DMS153 treated with DMSO at 0.1 percent for 48 hours (cell line): ENCODE data around the gene MAP7D1.
"Not testable (repeated sequence)": the region's sequence is repeated elsewhere in the genome, so short reads cannot be mapped to it uniquely, and the experiment has no call there.

Experiments used
- DNase-seq: peaks from one replicate; lab custom pipeline; 2025; ENCODE audit not compliant: unreplicated experiment; lab: John Stamatoyannopoulos, UW

MAP7D1 gene

DNA sequence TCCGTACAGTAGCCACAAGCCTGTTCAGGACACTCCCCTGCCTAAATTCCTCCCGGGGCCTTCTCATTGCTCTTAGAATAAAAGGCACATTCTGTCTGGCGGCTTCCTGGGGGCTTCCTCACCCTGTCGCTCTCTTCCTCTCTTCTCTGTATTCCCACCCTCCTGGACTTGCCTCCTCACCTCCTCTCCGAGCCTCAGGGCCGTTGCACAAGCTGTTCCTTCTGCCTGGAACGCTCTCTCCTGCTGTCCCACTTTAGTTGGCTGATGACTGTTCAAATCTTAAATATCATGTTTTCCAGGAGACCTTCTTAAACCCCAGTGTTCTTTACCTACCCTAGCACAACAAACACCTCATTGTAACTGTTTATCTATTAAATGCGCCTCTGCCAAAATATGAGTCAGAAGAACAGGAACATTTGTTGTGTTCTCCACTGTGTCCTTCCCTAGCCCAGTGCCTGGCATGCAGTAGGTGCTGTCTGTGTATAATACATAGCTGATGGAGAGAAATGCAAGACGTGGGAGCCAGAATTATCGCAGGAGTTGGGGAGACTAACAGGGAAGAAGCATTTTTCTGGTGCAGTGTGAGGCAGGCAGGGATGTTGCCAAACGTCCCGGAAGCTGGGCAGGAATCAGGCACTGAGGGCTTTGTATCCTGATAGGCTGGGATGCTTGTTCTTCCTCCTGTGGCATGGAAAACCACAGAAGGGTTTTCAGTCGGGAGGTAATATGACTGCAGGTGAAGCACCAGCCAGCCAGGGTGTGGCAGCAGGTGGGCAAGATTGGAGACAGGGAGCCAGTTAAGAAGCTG lies 44.2 kb downstream of the MAP7D1 start:
- DNase-seq: peak; percentile 64

DNA sequence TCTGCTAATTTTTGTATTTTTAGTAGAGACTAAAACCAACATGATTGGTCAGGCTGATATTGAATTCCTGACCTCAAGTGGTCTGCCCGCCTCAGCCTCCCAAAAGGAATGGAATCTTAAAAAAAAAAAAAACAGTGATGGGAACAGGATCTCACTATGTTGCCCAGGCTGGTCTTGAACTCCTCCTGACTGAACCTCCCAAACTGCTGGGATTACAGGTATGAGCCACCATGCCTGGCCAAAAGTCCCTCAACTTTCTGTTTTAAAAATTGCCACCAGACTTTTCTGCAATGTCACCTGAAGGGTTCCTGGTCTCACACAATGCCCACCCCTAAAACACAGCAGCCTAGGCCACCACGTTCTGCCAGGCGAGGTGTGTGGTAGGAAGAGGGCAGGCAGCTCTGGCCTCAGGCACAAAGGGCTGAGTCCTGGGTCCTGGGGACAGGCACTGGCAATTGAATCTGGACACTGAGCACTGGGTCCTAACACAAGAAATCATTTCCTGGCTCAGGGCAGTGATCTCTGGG lies 47.1 kb downstream of the MAP7D1 start:
- DNase-seq: no peak

DNA sequence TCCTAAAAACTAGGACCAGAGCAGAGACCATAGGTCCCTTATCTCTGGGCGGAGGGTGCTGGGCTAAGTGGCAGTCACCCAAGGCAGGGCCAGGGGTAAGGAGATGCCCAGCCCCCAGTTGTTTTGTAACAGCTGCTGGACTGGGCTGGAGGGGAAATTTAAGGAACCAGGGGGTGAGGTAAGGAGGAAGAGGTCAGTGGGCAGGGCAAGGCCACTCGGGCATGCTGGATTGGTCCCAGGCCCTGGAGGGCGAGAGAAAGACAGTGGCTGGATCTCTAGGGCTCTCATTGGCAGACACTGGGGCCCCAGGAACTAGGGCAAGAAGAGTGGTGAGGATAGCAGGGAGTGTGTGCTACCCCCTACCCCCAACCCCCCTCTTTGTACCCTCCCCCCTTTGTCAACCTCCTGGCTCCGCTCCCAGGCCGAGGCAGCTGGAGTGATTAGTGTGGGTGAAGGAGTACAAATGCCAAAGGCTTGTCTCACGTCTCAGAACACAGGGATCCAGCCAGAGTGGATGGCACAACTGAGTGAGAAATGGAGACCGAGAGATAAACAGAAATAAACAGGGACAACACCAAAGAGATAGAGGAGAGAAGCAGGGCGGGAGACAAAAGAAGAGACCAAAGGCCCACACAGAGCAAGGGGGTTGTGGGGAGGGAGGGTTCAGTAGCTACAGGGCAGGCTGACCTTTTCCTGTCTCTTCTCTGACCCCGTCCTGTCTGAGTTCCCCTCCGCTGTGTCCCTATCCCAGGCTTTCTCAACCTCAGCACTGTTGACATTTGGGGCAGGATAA lies 47.8 kb downstream of the MAP7D1 start:
- no peak for DNase-seq

DNA sequence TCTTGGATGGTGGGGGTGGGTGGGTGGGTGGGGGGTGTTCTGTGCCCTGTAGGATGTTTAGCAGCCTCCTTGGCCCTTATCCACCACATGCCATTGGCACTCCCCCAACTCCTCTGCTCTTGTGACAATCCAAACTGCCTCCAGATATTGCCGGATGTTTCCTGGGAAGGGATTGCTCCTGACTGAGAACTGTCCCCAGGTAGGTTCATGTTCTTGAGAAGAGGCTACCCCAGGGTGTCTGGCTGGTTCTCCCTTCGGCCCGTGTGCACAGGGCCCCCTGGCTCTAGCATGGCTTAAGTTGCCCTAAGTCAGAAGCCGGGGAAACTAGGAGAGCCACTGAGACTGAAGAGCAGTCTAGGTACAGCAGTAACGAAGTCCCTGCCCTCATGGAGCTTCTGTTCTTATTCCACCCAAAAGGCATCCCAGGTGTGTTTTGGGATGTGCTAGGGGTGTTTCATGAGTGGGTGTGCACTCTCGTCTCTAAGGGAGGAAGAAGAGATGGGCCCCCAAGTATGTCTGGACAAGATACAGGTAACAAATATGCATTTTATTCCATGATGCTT lies 48.5 kb downstream of the MAP7D1 start:
- no peak for DNase-seq

DNA sequence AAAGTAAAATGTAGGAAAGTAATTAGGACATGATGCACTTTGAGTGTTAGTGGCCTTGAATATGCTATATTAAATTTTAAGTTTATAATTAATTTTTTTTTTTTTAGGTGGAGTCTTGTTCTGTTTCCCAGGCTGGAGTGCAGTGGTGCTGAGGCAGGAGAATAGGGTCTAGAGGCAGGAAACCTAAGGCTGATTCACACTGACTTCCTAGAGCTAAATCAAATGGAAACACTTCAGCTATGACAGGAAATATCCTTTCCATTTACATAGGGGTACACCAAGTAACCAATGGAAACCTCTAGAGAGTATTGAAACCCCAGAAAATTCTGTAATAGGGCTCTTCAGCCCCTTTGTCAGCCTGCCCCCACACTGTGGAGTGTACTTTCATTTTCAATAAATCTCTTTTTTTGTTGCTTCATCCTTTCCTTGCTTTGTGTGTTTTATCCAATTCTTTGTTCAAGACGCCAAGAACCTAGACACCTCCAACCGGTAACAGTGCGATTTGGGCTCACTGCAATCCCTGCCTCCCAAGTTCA lies 50.4 kb downstream of the MAP7D1 start:
- DNase-seq: no peak

DNA sequence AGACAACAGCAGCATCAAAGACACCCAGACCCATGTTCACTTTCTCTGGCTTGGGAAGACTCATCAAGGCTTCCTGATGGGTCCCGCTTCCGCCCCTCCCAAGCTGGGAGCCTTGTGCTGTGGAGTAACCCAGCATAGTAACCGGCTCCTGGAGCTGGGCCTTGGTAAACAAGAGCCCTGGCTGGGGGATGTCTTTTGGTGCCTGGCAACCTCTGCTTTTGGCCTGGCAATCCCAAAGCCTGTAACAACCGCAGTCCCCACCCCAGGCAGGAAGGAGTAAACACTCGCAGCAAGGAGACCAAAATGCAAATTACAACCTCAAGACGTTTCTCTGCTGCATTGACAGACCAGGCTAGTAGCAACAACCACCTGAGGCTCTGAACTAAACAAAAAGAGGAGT lies 51.4 kb downstream of the MAP7D1 start:
- no peak for DNase-seq

DNA sequence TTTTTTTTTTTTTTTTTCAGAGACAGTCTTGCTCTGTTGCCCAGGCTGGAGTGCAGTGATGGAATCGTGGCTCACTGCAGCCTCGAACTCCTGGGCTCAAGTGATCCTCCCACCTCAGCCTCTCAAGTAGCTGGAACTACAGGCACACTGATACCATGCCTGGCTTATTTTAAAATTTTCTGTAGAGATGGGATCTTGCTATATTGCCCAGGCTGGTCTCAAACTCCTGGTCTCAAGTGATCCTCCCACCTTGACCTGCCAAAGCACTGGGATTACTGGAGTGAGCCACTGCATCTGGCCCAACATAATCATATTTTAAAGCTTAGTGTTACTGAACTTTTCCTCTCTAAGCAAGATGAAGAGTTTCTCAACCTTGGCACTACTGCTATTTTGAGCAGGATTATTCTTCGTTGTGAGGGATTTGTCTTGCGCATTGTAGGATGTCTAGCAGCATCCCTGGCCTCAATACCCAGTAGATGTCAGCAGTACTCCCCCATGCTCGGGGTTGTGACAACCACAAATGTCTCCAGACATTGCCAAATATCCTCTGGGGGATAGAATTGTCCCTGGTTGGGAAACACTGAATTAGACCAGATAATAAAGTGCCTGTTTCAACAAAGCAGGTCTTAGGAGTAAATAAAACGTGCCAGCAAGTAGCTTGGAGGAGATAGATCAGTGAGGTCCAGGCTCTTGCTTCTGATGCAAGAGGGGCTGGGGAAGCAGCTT lies 53.2 kb downstream of the MAP7D1 start:
- DNase-seq: no peak

DNA sequence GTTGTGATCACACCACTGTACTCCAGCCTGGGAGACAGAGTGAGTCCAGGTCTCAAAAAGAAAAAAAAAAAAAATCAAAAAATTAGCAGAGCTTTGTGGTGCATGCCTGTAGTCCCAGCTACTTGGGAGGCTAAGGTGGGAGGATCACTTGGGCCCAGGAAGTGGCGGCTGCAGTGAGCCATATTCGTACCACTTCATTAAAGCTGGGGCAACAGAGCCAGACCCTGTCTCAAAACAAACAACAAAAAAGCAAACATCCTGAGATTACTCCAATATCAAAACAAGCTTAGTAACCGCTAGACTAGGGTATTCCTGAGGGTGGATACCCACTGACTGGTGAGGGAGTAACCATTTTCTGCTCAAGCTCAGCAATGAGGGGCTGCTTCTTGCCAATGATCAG lies 55.3 kb downstream of the MAP7D1 start:
- DNase-seq: no peak

DNA sequence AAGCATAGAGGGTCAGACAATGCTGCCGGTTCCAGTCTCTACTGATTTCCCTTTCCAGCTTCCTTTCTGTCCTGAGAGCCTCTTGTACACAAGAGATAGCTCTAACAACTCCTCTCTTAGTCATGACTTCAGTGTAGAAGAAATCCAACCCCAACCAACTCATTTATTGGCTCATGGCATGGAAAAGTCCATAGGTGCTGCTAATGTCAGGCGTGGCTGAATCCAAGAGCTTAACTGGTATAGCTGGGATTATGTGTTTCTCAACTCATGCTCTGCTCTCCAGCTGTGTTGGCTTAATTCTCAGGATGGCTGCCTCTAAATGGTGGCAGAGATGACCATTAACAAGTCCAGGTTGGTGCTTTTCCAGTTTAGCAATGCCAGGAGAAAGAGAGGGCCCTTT lies 55.9 kb downstream of the MAP7D1 start:
- no peak for DNase-seq

DNA sequence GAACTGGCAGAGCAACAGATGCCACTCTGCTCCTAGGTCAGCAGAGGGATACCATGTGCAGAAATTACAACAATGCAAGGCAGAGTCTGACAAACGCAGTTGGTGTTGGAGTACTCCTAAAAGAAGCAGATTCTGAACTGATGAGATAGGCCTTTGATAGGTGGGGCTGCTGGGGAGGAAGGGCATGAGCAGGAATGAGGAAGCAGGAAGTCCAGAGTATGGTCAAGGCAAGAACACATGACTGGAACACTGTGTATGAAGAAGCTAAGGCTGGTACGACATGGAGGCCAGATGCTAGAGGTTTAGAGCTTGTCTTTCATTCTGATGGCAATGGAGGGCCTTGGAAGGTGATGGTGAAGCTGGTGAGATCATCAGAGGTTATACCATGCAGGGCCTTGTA lies 56.8 kb downstream of the MAP7D1 start:
- DNase-seq: no peak

DNA sequence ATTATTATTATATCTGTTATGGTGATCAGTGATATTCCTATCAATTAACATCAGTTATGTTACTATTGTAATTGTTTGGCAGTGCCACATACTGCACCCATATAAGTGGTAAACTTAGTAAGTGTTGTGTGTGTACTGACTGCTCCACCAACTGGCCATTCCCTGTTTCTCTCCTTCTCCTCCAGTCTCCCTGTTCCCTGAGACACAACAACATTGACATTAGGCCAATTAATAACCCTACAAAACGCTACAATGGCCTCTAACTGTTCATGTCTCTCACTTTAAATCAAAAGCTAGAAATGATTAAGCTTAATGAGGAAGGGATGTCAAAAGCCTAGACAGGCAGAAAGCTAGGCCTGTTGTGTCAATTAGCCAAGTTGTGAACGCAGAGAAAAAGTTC lies 61.7 kb downstream of the MAP7D1 start:
- no peak for DNase-seq

DNA sequence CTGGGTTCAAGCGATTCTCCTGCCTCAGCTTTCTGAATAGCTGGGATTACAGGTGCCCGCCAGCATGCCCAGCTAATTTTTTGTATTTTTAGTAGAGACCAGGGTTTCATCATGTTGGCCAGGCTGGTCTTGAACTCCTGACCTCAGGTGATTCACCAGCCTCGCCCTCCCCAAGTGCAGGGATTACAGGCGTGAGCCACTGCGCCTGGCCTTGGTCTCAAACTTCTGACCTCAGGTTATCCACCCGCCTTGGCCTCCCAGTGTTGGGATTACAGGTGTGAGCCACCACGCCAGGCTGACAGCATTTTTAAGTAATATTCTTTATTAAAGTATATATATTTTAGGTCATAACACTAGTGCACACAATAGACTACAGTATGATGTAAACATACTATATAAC lies 65.9 kb downstream of the MAP7D1 start:
- not testable (repeated sequence) for DNase-seq

DNA sequence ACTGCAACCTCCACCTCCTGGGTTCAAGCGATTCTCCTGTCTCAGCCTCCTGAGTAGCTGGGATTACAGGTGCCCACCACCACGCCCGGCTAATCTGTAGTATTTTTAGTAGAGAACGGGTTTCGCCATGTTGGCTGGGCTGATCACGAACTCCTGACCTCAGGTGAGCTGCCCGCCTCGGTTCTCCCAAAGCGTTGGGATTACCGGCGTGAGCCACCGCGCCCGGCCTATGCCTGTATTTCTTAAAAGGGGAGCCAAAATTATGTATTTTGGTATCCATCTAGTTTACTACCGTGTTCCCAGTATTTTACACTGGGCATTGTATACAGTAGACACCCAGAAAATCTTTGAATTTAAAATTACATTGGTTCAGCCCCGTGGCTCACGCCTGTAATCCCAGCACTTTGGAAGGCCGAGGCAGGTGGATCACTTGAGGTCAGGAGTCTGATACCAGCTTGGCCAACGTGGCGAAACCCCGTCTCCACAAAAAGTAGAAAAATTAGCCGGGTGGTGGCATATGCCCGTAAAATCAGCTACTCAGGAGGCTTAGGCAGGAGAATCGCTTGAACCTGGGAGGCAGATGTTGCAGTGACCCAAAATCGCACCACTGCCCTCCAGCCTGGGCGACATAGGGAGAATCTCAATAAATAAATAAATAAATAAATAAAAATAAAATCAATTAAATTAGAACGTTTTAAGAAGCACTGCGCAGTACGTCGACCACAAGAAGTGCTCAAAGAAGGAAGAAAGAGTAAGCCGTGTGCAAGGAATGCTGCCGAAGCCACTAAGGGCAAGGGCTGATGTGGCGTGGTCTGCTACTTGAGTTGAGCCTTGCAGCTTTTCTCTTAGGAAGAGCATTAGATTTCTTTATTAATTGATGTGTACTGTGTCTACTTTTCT lies 66.8 kb downstream of the MAP7D1 start:
- DNase-seq: no peak

DNA sequence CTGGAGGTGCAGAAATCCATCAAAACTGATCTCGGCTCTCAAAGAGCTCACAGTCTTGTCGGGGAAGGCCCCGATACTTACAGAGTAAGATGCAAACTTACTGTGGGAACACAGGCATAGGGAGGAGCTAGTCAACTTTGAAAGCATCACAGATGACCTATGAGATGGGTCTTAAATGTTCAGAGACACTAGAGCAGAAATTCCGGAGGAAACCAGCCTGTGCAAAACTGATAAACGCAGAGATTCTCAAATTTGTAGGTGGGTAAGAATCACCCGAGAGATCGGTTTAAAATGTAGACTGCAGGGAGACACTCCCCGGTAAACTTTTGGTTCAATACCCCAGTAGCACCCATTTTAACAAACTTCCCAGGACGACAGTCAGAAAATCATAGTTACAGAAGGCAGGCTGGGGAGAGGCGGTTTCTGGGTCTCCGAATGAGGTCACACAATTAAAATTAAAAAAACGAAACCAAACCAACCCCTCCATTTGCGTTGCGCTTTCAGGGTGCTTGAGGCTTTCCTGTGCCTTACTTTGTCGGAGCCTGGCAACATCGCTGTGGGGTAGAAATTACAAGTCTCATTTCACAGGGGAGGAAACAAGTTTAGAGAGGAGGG lies 67.5 kb downstream of the MAP7D1 start:
- DNase-seq: no peak

DNA sequence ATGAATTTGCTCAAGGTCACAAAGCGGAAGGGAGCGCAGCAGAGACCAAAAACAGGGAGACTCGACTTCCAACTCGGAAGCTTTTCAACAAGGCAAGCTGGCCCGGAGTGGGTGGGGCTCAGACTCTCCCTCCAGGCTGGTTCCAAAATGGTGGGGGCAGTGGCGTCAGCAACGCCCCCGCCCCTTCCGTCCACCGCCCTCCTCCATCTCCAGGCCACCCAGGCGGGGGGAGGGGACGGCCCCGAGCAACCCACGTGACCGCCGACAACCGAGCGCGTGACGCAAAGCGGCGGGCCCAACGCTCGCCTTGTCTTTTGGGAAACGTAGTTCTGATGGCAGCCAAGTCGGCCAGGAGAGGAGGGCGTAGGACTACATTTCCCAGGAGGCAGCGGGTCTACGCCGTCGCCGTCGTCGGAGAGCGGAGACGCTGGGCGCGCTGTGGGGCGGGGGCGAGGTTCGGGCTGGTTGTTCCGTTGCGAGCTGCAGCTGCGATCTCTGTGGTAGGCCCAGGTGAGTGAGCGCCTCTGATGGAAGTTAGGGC lies 68.1 kb downstream of the MAP7D1 start, which contains the start of gene THRAP3:
Gene THRAP3 (plus strand): TSS at position 448 of the 541 bp plus-strand sequence. CDS start 58,121 bp downstream, outside the sequence.
- DNase-seq: peak; percentile 100

DNA sequence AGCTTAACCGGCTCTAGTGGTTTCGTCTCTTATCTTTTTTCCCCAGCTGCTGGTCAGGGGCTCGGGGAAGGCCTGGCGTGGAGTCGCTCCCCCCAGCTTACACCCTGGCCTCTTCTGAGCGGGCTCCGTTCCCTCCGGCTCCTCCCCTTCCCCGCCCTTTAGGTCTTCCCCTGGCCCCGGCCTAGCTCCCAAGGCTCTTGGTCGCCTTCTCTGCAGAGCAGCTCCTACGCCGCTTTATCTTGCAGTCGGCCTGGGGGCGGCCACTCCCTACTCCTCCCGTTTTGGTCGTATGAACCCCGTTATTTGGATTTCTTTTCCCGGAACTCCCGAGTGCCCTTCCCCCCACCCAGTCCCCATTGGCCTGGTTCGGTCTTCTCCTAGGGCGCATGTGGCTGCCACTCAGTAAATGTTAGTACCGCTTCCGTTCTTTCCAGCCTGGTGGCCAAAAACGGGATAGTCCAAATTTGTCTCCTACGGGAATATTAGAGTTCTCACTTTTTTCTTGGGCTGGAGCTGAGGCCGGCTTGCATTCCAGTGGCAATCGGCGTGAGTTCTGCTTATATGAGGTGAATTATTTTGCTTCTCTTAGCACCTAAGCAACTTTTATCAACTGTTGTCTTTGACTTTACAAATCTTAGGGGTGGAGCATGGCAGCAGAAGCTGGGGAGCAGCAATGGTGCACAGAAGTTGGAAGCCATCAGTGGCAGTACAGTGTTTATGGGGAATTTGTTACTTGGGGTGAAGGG lies 68.8 kb downstream of the MAP7D1 start:
- peak; percentile 96 for DNase-seq

DNA sequence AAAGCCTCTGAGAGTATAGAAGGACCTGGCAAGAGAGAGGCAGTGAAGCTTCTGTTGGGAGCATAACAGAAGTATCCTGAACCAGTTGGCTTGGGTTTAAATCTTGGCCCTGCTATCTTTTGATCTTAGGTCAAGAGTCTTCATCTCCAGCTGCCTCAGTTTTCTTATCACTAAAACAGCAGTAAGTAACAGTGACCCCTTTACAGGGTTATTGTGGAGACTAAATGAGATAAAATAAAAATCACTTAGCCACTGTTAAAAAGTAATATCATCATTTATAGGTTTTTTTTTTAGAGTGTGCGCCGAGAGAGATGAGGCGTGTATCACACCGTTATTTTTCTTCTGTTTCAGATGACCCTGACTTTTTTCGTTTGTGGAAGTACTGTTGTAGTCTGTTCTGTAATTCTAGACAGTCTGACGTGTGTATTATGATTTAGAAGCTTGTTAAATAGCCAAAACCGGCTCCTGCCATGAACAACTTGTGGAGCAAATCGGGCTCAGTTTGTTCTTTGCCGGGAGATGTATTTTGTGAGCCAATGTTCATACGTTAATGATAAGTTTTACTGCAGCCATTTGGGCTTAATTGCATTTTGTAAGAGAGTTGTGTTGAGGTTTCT lies 69.4 kb downstream of the MAP7D1 start:
- no peak for DNase-seq

DNA sequence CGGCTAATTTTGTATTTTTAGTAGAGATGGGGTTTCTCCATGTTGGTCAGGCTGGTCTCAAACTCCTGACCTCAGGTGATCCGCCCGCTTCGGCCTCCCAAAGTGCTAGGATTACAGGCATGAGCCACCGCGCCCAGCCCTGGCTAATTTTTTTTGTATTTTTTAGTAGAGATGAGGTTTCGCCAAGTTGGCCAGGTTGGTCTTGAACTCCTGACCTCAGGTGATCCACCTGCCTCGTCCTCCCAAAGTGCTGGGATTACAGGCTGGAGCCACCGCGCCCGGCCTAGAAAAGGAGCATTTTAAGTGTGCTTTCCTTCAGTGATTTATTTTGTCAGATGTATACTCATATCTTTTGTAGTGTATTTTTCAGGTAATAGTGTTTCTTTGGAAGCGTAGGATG lies 74.3 kb downstream of the MAP7D1 start:
- not testable (repeated sequence) for DNase-seq
